ENCODE results near the gene CPA5.
"Not testable (repeated sequence)": the region's sequence is repeated elsewhere in the genome, so short reads cannot be mapped to it uniquely, and the experiment has no call there.

The CPA5 gene

GRCh38 chr7:130305433-130306042 is 39.1 kb upstream of the CPA5 start:
- H3K4me1 Mint-ChIP-seq = peaks cover 45% of the 10 kb centered on the region
- TF ChIP-seq CTCF (IDR thresholded peaks at IDR 0.05) = no peak

GRCh38 chr7:130309986-130310385 is 34.6 kb upstream of the CPA5 start:
- Mint-ChIP-seq H3K27ac (peak overlapping the region; percentile 26), H3K4me3 (no peak overlapping the region), H3K36me3 (ENCODE audit: low read depth) (no peaks in the 10 kb centered on the region), H3K4me1 (peaks cover 10% of the 10 kb centered on the region), H3K27me3 (ENCODE audit: low read depth, poor library complexity) (no peaks in the 10 kb centered on the region), H3K9me3 (peaks cover 17% of the 10 kb centered on the region)
- DNase-seq = no peak
- no peak for TF ChIP-seq CTCF (IDR thresholded peaks at IDR 0.05)

More at GRCh38 chr7:130305433-130306042, 39.1 kb upstream of the CPA5 start:
- H3K27ac Mint-ChIP-seq = peak overlapping the region; percentile 6
- H3K4me3 Mint-ChIP-seq = peak overlapping the region; percentile 31
- peaks cover 3% of the 10 kb centered on the region for H3K27me3 Mint-ChIP-seq (ENCODE audit: low read depth, poor library complexity)
- peak; percentile 18 for DNase-seq
- peaks cover 6% of the 10 kb centered on the region for H3K9me3 Mint-ChIP-seq
- no peaks in the 10 kb centered on the region for H3K36me3 Mint-ChIP-seq (ENCODE audit: low read depth)

- H3K4me1 Mint-ChIP-seq = peaks cover 19% of the 10 kb centered on the region
- H3K27ac Mint-ChIP-seq = no peak overlapping the region
- no peaks in the 10 kb centered on the region for H3K36me3 Mint-ChIP-seq (ENCODE audit: low read depth)
- no peak for TF ChIP-seq CTCF (IDR thresholded peaks at IDR 0.05)
- no peak for DNase-seq
- no peak overlapping the region for H3K4me3 Mint-ChIP-seq
- H3K9me3 Mint-ChIP-seq = peaks cover 22% of the 10 kb centered on the region
- no peaks in the 10 kb centered on the region for H3K27me3 Mint-ChIP-seq (ENCODE audit: low read depth, poor library complexity)
Observed at GRCh38 chr7:130314305-130314704, 30.3 kb upstream of the CPA5 start.

GRCh38 chr7:130319541-130319940 is 25.1 kb upstream of the CPA5 start:
- Mint-ChIP-seq H3K4me1 (peaks cover 58% of the 10 kb centered on the region), H3K27ac (no peak overlapping the region), H3K27me3 (ENCODE audit: low read depth, poor library complexity) (no peaks in the 10 kb centered on the region), H3K9me3 (peaks cover 5% of the 10 kb centered on the region), H3K36me3 (ENCODE audit: low read depth) (no peaks in the 10 kb centered on the region), H3K4me3 (no peak overlapping the region)
- no peak for TF ChIP-seq CTCF (IDR thresholded peaks at IDR 0.05)
- no peak for DNase-seq

- H3K9me3 Mint-ChIP-seq; H3K4me3 Mint-ChIP-seq; H3K27me3 Mint-ChIP-seq (ENCODE audit: low read depth, poor library complexity); H3K27ac Mint-ChIP-seq; H3K36me3 Mint-ChIP-seq (ENCODE audit: low read depth); DNase-seq: not testable (repeated sequence)
- peaks cover 58% of the 10 kb centered on the region for H3K4me1 Mint-ChIP-seq
Observed at GRCh38 chr7:130321542-130322229, 22.9 kb upstream of the CPA5 start.

GRCh38 chr7:130322615-130323014 is 22.0 kb upstream of the CPA5 start:
- no peak for DNase-seq
- TF ChIP-seq CTCF (IDR thresholded peaks at IDR 0.05) = no peak
- Mint-ChIP-seq H3K27ac (peak overlapping the region; percentile 94), H3K4me1 (peaks cover 56% of the 10 kb centered on the region), H3K9me3 (peaks cover 3% of the 10 kb centered on the region), H3K36me3 (ENCODE audit: low read depth) (no peaks in the 10 kb centered on the region), H3K27me3 (ENCODE audit: low read depth, poor library complexity) (no peaks in the 10 kb centered on the region), H3K4me3 (no peak overlapping the region)

Measured in nephron progenitor cell (in vitro differentiated cells).